SK-N-MC (cell line): ENCODE measurements around the gene RGS7.

Source experiments
- EZH2 ChIP-seq: fragments of 200-600 bp; sonication (generic); IDR thresholded peaks from one replicate; pipeline ENCODE4 v1.6.1; 2017; ENCODE audit warnings: antibody characterized with exemption
- FOXP2 ChIP-seq: optimal IDR thresholded peaks from 2 replicates; pipeline ENCODE3; 2011; ENCODE audit warnings: mild to moderate bottlenecking, moderate library complexity; ENCODE audit not compliant: insufficient read depth; ENCODE audit errors: extremely low read length, control extremely low read depth
- POLR2AphosphoS5 ChIP-seq: IDR thresholded peaks from 2 replicates; pipeline ENCODE4 v1.6.1; 2012; ENCODE audit warnings: mild to moderate bottlenecking, low read depth, low read length, borderline replicate concordance

GRCh38 chr1:240917976-240918375, 439.0 kb downstream of the RGS7 start:
- TF ChIP-seq EZH2 = no peak
- TF ChIP-seq POLR2AphosphoS5 = no peak
- no peak for TF ChIP-seq FOXP2
